HEK293 (cell line): Measurements from ENCODE around the gene RNF40.
A peak's percentile ranks its signal among the peaks of the same experiment; 100 is the strongest.
"Not testable (repeated sequence)": the region's sequence is repeated elsewhere in the genome, so short reads cannot be mapped to it uniquely, and the experiment has no call there.

ENCODE experiments used
- CTCF ChIA-PET: fragments of 350-600 bp; formaldehyde crosslinking; extraction: SDS; loops from one replicate; lab custom pipeline; 2021; ENCODE audit warnings: antibody characterized with exemption; lab: Yijun Ruan, JAX
- POLR2A ChIA-PET: fragments of 300-600 bp; formaldehyde crosslinking; extraction: SDS; loops from one replicate; lab custom pipeline; 2020; ENCODE audit warnings: antibody characterized with exemption, inconsistent platforms; lab: Yijun Ruan, JAX
- H3K27ac ChIP-seq: fragments of 200-500 bp; sonication (Bioruptor generic); 2 replicates; pipeline ENCODE4 v1.5.1; 2014; ENCODE audit warnings: low read depth, low read length, control low read depth, inconsistent platforms; ENCODE audit errors: extremely low read depth
- H3K36me3 ChIP-seq, 2 experiments: fragments of 200-500 bp in 1 of 2; sonication (Bioruptor generic) in 1 of 2; 1 replicate in 1 of 2; 2 replicates in 1 of 2; pipeline ENCODE4 v1.5.1; 2014 to 2017; ENCODE audit warnings: inconsistent platforms in 2 of 2, low read length in 2 of 2; ENCODE audit not compliant: control insufficient read depth in 2 of 2, insufficient read depth in 1 of 2
- H3K4me1 ChIP-seq: fragments of 200-500 bp; sonication (Bioruptor generic); 2 replicates; pipeline ENCODE4 v1.5.1; 2014; ENCODE audit warnings: mild to moderate bottlenecking, low read length, inconsistent platforms; ENCODE audit not compliant: control insufficient read depth, insufficient read depth
- H3K4me3 ChIP-seq: 2 replicates; pipeline ENCODE4 v1.5.1; 2011; ENCODE audit warnings: low read depth, mild to moderate bottlenecking, control low read depth, low read length, moderate library complexity
- H3K9me3 ChIP-seq: fragments of 200-500 bp; sonication (Bioruptor generic); 2 replicates; pipeline ENCODE4 v1.5.1; 2014; ENCODE audit warnings: low read depth, low read length, inconsistent platforms; ENCODE audit not compliant: control insufficient read depth, insufficient read depth
- REPIN1 ChIP-seq: fragments of 450-650 bp; formaldehyde crosslinking; IDR thresholded peaks from 2 replicates; pipeline ENCODE4 v1.5.1; 2017; ENCODE audit warnings: missing biosample characterization, missing genetic modification characterization, low read depth
- SALL2 ChIP-seq: fragments of 450-650 bp; formaldehyde crosslinking; IDR thresholded peaks from 2 replicates; pipeline ENCODE4 v1.5.0; 2017; ENCODE audit warnings: missing biosample characterization, mild to moderate bottlenecking, missing genetic modification characterization, borderline replicate concordance
- SCRT1 ChIP-seq: fragments of 450-650 bp; formaldehyde crosslinking; IDR thresholded peaks from 2 replicates; pipeline ENCODE4 v1.5.1; 2016; ENCODE audit warnings: missing biosample characterization, missing genetic modification characterization, borderline replicate concordance
- SCRT2 ChIP-seq: fragments of 450-650 bp; formaldehyde crosslinking; IDR thresholded peaks from 2 replicates; pipeline ENCODE4 v1.5.1; 2016; ENCODE audit warnings: missing biosample characterization, missing genetic modification characterization
- ZFHX2 ChIP-seq: fragments of 450-650 bp; formaldehyde crosslinking; conservative IDR thresholded peaks from 2 replicates; pipeline ENCODE4 v1.5.1; 2016; ENCODE audit warnings: missing biosample characterization, missing genetic modification characterization
- ZNF16 ChIP-seq: fragments of 450-650 bp; formaldehyde crosslinking; IDR thresholded peaks from 2 replicates; pipeline ENCODE4 v1.5.1; 2016; ENCODE audit warnings: low read depth, missing biosample characterization, missing genetic modification characterization
- ZNF2 ChIP-seq: fragments of 450-650 bp; formaldehyde crosslinking; IDR thresholded peaks from 2 replicates; pipeline ENCODE4 v1.5.1; 2016; ENCODE audit warnings: missing biosample characterization, missing genetic modification characterization
- ZNF394 ChIP-seq: fragments of 450-650 bp; formaldehyde crosslinking; IDR thresholded peaks from 2 replicates; pipeline ENCODE4 v1.5.1; 2016; ENCODE audit warnings: missing biosample characterization, missing genetic modification characterization, mild to moderate bottlenecking, moderate library complexity, borderline replicate concordance
- ZNF501 ChIP-seq: fragments of 450-650 bp; formaldehyde crosslinking; IDR thresholded peaks from 2 replicates; pipeline ENCODE4 v1.5.1; 2016; ENCODE audit warnings: missing biosample characterization, missing genetic modification characterization
- ZNF626 ChIP-seq: fragments of 450-650 bp; sonication (Bioruptor Pico); formaldehyde crosslinking; IDR thresholded peaks from 2 replicates; pipeline ENCODE4 v1.5.1; 2018; ENCODE audit warnings: missing biosample characterization, missing genetic modification characterization, inconsistent platforms
- ZSCAN23 ChIP-seq: fragments of 450-650 bp; formaldehyde crosslinking; IDR thresholded peaks from 2 replicates; pipeline ENCODE4 v1.5.1; 2016; ENCODE audit warnings: missing biosample characterization, missing genetic modification characterization
- TF ChIP-seq, protein P1 (sequence below): fragments of 450-650 bp; formaldehyde crosslinking; IDR thresholded peaks from 2 replicates; pipeline ENCODE4 v1.5.1; 2016; ENCODE audit warnings: missing biosample characterization, missing genetic modification characterization
- TF ChIP-seq, protein P2 (sequence below): fragments of 450-650 bp; formaldehyde crosslinking; IDR thresholded peaks from 2 replicates; pipeline ENCODE4 v1.5.1; 2016; ENCODE audit warnings: missing biosample characterization, missing genetic modification characterization, borderline replicate concordance
- TF ChIP-seq, protein P3 (sequence below): fragments of 450-650 bp; formaldehyde crosslinking; IDR thresholded peaks from 2 replicates; pipeline ENCODE4 v1.5.1; 2016; ENCODE audit warnings: missing biosample characterization, missing genetic modification characterization

RNF40 gene

DNA sequence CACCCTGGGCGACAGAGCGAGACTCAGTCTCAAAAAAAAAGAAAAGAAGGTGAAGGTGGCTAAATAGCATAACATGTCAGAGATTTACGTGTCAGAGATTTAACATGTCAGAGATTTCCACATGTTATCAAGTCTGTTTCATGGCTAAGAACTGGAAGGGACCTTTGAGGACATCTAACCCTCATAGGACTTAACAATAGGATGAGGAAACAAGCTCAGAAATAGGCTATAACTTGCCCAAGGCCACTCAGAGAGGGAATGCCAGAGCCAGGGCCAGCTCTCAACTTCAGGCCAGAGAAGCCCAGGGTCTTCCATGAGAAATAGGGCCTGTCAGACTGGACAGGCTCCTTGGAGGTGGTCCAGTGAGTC, 51.7 kb downstream of the RNF40 start:
- ChIA-PET POLR2A (interaction anchor here (0.5 to 1.9 kb wide), 7 partner anchors 8 to 120 kb away, joined by 3 to 21 read pairs (median 4); partner anchors contain the start of genes PHKG2 and ZNF629), CTCF (interaction anchor here (0.5 to 3.3 kb wide), 29 partner anchors 9 to 643 kb away, joined by 3 to 30 read pairs (median 4); no protein-coding TSS in a partner anchor)
- TF ChIP-seq ZNF501 (tag by site-specific recombination), result no peak
- no peak for TF ChIP-seq ZNF626 (tag by site-specific recombination)
- H3K4me3 ChIP-seq, result peak overlapping the region; percentile 29
- no peaks in the 10 kb centered on the region for H3K9me3 ChIP-seq
- H3K36me3 ChIP-seq, result no peaks in the 10 kb centered on the region
- peak overlapping the region; percentile 32; the same call in 1 of the 2 replicates for H3K27ac ChIP-seq
- 0 out of 2 replicates have a peak, but pooled peaks cover 2% of the 10 kb centered on the region for H3K4me1 ChIP-seq

- CTCF ChIA-PET, result interaction anchor here (0.6 to 2.4 kb wide), 2 partner anchors 7 to 28 kb away, joined by 5 to 10 read pairs; no protein-coding TSS in a partner anchor
- no peak overlapping the region for H3K27ac ChIP-seq
- POLR2A ChIA-PET, result interaction anchor here (1.7 to 1.8 kb wide), 2 partner anchors 11 to 69 kb away, joined by 3 to 5 read pairs; no protein-coding TSS in a partner anchor
- H3K36me3 ChIP-seq, result no peaks in the 10 kb centered on the region
- 0 out of 2 replicates have a peak, but pooled peaks cover 2% of the 10 kb centered on the region for H3K4me1 ChIP-seq
- H3K4me3 ChIP-seq, result no peak overlapping the region
- peak; percentile 95 for TF ChIP-seq SCRT2 (tag by site-specific recombination)
- TF ChIP-seq ZNF2 (tag by site-specific recombination), result no peak
- no peak for TF ChIP-seq ZNF16 (tag by site-specific recombination)
- no peak for TF ChIP-seq ZSCAN23 (tag by site-specific recombination)
- peak; percentile 66; the same call in 1 of the 2 replicates for TF ChIP-seq SCRT1 (tag by site-specific recombination)
- TF ChIP-seq, all 188 proteins: peak for 2
- H3K9me3 ChIP-seq, result no peaks in the 10 kb centered on the region
Measured at GRCh38 chr16:30816769-30817168, 54.6 kb downstream of the RNF40 start.

DNA sequence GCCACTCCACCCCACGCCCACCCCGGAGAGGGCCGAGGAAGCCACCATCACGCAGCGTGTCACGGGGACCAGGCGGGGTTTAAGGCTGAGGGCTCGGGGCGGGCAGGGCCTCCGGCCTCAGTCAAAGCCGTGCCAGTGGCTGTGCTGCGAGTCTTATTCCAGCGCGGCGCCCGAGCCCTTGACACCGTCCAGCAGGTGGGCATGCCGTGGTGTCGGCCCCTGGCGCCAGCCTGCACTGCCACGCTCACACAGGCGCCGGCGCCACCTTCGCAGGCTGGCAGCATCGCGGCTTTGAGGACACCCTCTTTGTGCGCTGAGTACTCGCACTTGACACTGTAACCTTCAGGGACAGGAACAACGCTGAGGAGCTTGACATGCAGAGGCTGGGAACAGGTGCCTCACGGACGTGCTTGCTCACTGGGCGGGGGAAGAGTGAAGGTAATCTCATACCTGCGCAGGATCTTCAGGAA, 58.9 kb downstream of the RNF40 start:
- POLR2A ChIA-PET, result no interaction called here
- Histone ChIP-seq H3K4me1 (peaks cover 3% of the 10 kb centered on the region; the same call in 1 of the 2 replicates), H3K36me3 (no peaks in the 10 kb centered on the region), H3K4me3 (no peak overlapping the region), H3K27ac (no peak overlapping the region), H3K9me3 (no peaks in the 10 kb centered on the region)
- TF ChIP-seq SALL2 (tag by site-specific recombination) (no peak), ZNF394 (tag by site-specific recombination) (no peak), REPIN1 (no peak), ZFHX2 (tag by site-specific recombination) (no peak)
- TF ChIP-seq, protein P1, sequence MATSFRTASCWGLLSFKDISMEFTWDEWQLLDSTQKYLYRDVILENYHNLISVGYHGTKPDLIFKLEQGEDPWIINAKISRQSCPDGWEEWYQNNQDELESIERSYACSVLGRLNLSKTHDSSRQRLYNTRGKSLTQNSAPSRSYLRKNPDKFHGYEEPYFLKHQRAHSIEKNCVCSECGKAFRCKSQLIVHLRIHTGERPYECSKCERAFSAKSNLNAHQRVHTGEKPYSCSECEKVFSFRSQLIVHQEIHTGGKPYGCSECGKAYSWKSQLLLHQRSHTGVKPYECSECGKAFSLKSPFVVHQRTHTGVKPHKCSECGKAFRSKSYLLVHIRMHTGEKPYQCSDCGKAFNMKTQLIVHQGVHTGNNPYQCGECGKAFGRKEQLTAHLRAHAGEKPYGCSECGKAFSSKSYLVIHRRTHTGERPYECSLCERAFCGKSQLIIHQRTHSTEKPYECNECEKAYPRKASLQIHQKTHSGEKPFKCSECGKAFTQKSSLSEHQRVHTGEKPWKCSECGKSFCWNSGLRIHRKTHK, result no peak
- TF ChIP-seq, protein P2, sequence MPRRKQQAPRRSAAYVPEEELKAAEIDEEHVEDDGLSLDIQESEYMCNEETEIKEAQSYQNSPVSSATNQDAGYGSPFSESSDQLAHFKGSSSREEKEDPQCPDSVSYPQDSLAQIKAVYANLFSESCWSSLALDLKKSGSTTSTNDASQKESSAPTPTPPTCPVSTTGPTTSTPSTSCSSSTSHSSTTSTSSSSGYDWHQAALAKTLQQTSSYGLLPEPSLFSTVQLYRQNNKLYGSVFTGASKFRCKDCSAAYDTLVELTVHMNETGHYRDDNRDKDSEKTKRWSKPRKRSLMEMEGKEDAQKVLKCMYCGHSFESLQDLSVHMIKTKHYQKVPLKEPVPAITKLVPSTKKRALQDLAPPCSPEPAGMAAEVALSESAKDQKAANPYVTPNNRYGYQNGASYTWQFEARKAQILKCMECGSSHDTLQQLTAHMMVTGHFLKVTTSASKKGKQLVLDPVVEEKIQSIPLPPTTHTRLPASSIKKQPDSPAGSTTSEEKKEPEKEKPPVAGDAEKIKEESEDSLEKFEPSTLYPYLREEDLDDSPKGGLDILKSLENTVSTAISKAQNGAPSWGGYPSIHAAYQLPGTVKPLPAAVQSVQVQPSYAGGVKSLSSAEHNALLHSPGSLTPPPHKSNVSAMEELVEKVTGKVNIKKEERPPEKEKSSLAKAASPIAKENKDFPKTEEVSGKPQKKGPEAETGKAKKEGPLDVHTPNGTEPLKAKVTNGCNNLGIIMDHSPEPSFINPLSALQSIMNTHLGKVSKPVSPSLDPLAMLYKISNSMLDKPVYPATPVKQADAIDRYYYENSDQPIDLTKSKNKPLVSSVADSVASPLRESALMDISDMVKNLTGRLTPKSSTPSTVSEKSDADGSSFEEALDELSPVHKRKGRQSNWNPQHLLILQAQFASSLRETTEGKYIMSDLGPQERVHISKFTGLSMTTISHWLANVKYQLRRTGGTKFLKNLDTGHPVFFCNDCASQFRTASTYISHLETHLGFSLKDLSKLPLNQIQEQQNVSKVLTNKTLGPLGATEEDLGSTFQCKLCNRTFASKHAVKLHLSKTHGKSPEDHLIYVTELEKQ (tag by site-specific recombination), result no peak
- TF ChIP-seq, protein P3, sequence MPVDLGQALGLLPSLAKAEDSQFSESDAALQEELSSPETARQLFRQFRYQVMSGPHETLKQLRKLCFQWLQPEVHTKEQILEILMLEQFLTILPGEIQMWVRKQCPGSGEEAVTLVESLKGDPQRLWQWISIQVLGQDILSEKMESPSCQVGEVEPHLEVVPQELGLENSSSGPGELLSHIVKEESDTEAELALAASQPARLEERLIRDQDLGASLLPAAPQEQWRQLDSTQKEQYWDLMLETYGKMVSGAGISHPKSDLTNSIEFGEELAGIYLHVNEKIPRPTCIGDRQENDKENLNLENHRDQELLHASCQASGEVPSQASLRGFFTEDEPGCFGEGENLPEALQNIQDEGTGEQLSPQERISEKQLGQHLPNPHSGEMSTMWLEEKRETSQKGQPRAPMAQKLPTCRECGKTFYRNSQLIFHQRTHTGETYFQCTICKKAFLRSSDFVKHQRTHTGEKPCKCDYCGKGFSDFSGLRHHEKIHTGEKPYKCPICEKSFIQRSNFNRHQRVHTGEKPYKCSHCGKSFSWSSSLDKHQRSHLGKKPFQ (tag by site-specific recombination), result no peak
- CTCF ChIA-PET, result no interaction called here

GRCh38 chr16:30821441-30821840, 59.3 kb downstream of the RNF40 start:
- H3K36me3 ChIP-seq, POLR2A ChIA-PET, H3K4me3 ChIP-seq, H3K9me3 ChIP-seq, H3K4me1 ChIP-seq, H3K27ac ChIP-seq: not testable (repeated sequence)
- CTCF ChIA-PET, result interaction anchor here (1.9 kb wide), 1 partner anchor 7 kb away, joined by 7 read pairs; no protein-coding TSS in a partner anchor
